ENCODE data around the gene KCNH2.

Gene KCNH2

GRCh38 chr7:150988230-150989226, 10.4 kb upstream of the KCNH2 start:
- peak; percentile 82 for DNase-seq (ENCODE audit: low read depth)
- no peak overlapping the region for H3K4me3 ChIP-seq (ENCODE audit: low read depth, low read length)
- TF ChIP-seq CTCF (IDR thresholded peaks at IDR 0.05; ENCODE audit: low read depth, low read length) (peak; percentile 97), POLR2A (IDR thresholded peaks at IDR 0.05; ENCODE audit: extremely low read depth, insufficient read length) (no peak), MYC (IDR thresholded peaks at IDR 0.05; ENCODE audit: low read depth, low read length) (no peak), MAX (IDR thresholded peaks at IDR 0.05; ENCODE audit: low read depth, low read length) (no peak)

- no peak overlapping the region for H3K4me3 ChIP-seq (ENCODE audit: low read depth, low read length)
- TF ChIP-seq CTCF (IDR thresholded peaks at IDR 0.05; ENCODE audit: low read depth, low read length) = no peak
- TF ChIP-seq MAX (IDR thresholded peaks at IDR 0.05; ENCODE audit: low read depth, low read length) = no peak
- TF ChIP-seq MYC (IDR thresholded peaks at IDR 0.05; ENCODE audit: low read depth, low read length) = no peak
- TF ChIP-seq POLR2A (IDR thresholded peaks at IDR 0.05; ENCODE audit: extremely low read depth, insufficient read length) = no peak
Measured at GRCh38 chr7:150986556-150986955, 8.4 kb upstream of the KCNH2 start.

GRCh38 chr7:150986099-150986512, 8.0 kb upstream of the KCNH2 start:
- no peak for TF ChIP-seq MYC (IDR thresholded peaks at IDR 0.05; ENCODE audit: low read depth, low read length)
- TF ChIP-seq CTCF (IDR thresholded peaks at IDR 0.05; ENCODE audit: low read depth, low read length) = peak; percentile 96
- H3K4me3 ChIP-seq (ENCODE audit: low read depth, low read length) = no peak overlapping the region
- DNase-seq (ENCODE audit: low read depth) = peak; percentile 80

More at GRCh38 chr7:150986556-150986955, 8.4 kb upstream of the KCNH2 start:
- no peak for DNase-seq (ENCODE audit: low read depth)

- no peak for TF ChIP-seq MYC (IDR thresholded peaks at IDR 0.05; ENCODE audit: low read depth, low read length)
- no peak for TF ChIP-seq POLR2A (IDR thresholded peaks at IDR 0.05; ENCODE audit: extremely low read depth, insufficient read length)
- no peak for TF ChIP-seq MAX (IDR thresholded peaks at IDR 0.05; ENCODE audit: low read depth, low read length)
- no peak for TF ChIP-seq CTCF (IDR thresholded peaks at IDR 0.05; ENCODE audit: low read depth, low read length)
- DNase-seq (ENCODE audit: low read depth) = peak; percentile 62
- H3K4me3 ChIP-seq (ENCODE audit: low read depth, low read length) = no peak overlapping the region
Measured at GRCh38 chr7:150983893-150984368, 5.8 kb upstream of the KCNH2 start.

- TF ChIP-seq MAX (IDR thresholded peaks at IDR 0.05; ENCODE audit: low read depth, low read length) = no peak
- TF ChIP-seq CTCF (IDR thresholded peaks at IDR 0.05; ENCODE audit: low read depth, low read length) = no peak
- no peak for TF ChIP-seq POLR2A (IDR thresholded peaks at IDR 0.05; ENCODE audit: extremely low read depth, insufficient read length)
- no peak for TF ChIP-seq MYC (IDR thresholded peaks at IDR 0.05; ENCODE audit: low read depth, low read length)
- H3K4me3 ChIP-seq (ENCODE audit: low read depth, low read length) = no peak overlapping the region
- DNase-seq (ENCODE audit: low read depth) = no peak
Measured at GRCh38 chr7:150982351-150982750, 4.2 kb upstream of the KCNH2 start.
